CD4-positive, alpha-beta T cell treated with Interleukin-12 subunit alpha and Interleukin-12 subunit beta, for 1 hour (primary cell): ENCODE data around the gene DLX2.
A peak's percentile ranks its signal among the peaks of the same experiment; 100 is the strongest.

Experiments used
- DNase-seq: peaks from one replicate; pipeline ENCODE4 v3.0.0-alpha.2; 2020

DLX2 gene

GRCh38 chr2:172093416-172094293 is 9.0 kb downstream of the DLX2 start:
- no peak for DNase-seq

GRCh38 chr2:172092716-172093415 is 9.8 kb downstream of the DLX2 start:
- no peak for DNase-seq

GRCh38 chr2:172091761-172092566 is 10.7 kb downstream of the DLX2 start:
- no peak for DNase-seq

GRCh38 chr2:172091000-172091641 is 11.6 kb downstream of the DLX2 start:
- no peak for DNase-seq

GRCh38 chr2:172090044-172090961 is 12.4 kb downstream of the DLX2 start:
- no peak for DNase-seq

- no peak for DNase-seq
These were observed 13.1 kb downstream of the DLX2 start for GRCh38 chr2:172089633-172090032.

- DNase-seq: no peak
These were observed 13.6 kb downstream of the DLX2 start for GRCh38 chr2:172089005-172089504.

- no peak for DNase-seq
These were observed 14.3 kb downstream of the DLX2 start for GRCh38 chr2:172088245-172089004.

- no peak for DNase-seq
These were observed 14.9 kb downstream of the DLX2 start for GRCh38 chr2:172087780-172088244.

GRCh38 chr2:172087207-172087779 is 15.4 kb downstream of the DLX2 start:
- DNase-seq: no peak

GRCh38 chr2:172086241-172087206 is 16.2 kb downstream of the DLX2 start:
- DNase-seq: peak; percentile 66

GRCh38 chr2:172085460-172086159 is 17.1 kb downstream of the DLX2 start, which contains the start of gene DLX1:
DLX1 (plus strand) TSS chr2:172085507; CDS start chr2:172085678, 171 bp downstream.
- DNase-seq: no peak

GRCh38 chr2:172084645-172085459 is 17.8 kb downstream of the DLX2 start:
- peak; percentile 62 for DNase-seq

- no peak for DNase-seq
These were observed 18.4 kb downstream of the DLX2 start for GRCh38 chr2:172084395-172084644.

GRCh38 chr2:172083628-172084394 is 18.9 kb downstream of the DLX2 start:
- no peak for DNase-seq

- DNase-seq: no peak
These were observed 19.6 kb downstream of the DLX2 start for GRCh38 chr2:172082944-172083627.
